ENCODE data around the gene DNAI4. TPM values are rescaled to one million over a fixed set of nuclear protein-coding genes. Genes with fewer than 3 reads are reported as not detected.

Gene DNAI4
- total and polyA plus RNA-seq, 2 experiments from 2014 or later: 2.9 to 5.9 TPM

DNA sequence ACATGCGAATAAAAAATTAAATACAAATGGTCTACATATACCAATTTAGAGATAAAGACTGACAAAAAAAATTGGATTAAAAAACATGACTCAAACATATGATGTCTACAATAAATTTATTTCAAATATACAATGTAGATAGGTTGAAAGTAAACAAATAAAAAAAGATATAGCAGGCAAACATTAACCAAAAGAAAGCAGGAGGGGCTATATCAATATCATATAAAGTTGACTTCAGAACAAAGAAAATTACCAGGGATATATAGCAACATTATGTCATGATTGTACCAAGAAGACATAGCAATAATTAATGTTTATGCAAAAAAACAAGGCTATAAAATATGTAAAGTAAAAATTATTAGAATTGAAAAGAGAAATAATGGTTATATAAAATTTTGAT is 73.7 kb downstream of the DNAI4 start:
- WGBS (ENCODE audit: low lambda C conversion rate, missing lambda C conversion rate): 100% methylated on average over 1 of the region's 1 CpG
- Histone ChIP-seq H3K4me1 (ENCODE audit: insufficient read depth) (no peaks in the 10 kb centered on the region), H3K9me2 (replicated peaks; ENCODE audit: insufficient read depth) (no peaks in the 10 kb centered on the region), H3K27me3 (no peaks in the 10 kb centered on the region), H3K4me3 (no peak overlapping the region), H2AFZ (no peak overlapping the region), H3K27ac (no peak overlapping the region), H3K36me3 (replicated peaks; ENCODE audit: insufficient read depth, low read depth) (no peaks in the 10 kb centered on the region), H3K4me2 (no peak overlapping the region), H3K9me3 (ENCODE audit: low read depth) (no peaks in the 10 kb centered on the region), H4K20me1 (ENCODE audit: insufficient read depth, poor library complexity, severe bottlenecking) (no peaks in the 10 kb centered on the region), H3K79me2 (no peaks in the 10 kb centered on the region)
- no peak for DNase-seq (ENCODE audit: low spot score)
- no peak for TF ChIP-seq EZH2phosphoT487 (IDR thresholded peaks at IDR 0.05; ENCODE audit: low read depth, severe bottlenecking, unreplicated experiment)
- TF ChIP-seq, protein P1, sequence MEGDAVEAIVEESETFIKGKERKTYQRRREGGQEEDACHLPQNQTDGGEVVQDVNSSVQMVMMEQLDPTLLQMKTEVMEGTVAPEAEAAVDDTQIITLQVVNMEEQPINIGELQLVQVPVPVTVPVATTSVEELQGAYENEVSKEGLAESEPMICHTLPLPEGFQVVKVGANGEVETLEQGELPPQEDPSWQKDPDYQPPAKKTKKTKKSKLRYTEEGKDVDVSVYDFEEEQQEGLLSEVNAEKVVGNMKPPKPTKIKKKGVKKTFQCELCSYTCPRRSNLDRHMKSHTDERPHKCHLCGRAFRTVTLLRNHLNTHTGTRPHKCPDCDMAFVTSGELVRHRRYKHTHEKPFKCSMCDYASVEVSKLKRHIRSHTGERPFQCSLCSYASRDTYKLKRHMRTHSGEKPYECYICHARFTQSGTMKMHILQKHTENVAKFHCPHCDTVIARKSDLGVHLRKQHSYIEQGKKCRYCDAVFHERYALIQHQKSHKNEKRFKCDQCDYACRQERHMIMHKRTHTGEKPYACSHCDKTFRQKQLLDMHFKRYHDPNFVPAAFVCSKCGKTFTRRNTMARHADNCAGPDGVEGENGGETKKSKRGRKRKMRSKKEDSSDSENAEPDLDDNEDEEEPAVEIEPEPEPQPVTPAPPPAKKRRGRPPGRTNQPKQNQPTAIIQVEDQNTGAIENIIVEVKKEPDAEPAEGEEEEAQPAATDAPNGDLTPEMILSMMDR (IDR thresholded peaks at IDR 0.05; ENCODE audit: poor library complexity): no peak
- TF ChIP-seq EZH2 (IDR thresholded peaks at IDR 0.05; ENCODE audit: borderline replicate concordance): no peak

DNA sequence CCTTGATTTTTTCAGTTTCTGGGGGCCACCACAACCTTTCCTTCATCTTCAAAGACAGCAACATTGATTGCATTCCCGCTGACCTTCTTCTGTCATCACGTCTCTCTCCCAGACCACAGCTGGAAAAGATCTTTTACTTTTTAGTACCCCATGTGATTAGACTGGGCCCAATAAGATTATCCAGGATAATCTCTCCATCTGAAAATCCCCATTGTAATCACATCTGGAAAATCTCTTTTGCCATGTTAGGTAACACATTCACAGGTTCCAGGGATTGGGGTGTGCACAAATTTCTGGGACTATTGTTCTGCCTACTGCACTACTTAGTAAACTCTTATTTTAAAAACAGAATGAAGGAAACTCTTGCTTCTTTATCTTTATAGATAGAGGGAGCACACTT is 76.5 kb downstream of the DNAI4 start:
- DNase-seq (ENCODE audit: low spot score): no peak
- Histone ChIP-seq H3K79me2 (no peaks in the 10 kb centered on the region), H2AFZ (no peak overlapping the region), H4K20me1 (ENCODE audit: insufficient read depth, poor library complexity, severe bottlenecking) (no peaks in the 10 kb centered on the region), H3K27ac (no peak overlapping the region), H3K4me1 (ENCODE audit: insufficient read depth) (no peaks in the 10 kb centered on the region), H3K4me3 (no peak overlapping the region), H3K9me2 (replicated peaks; ENCODE audit: insufficient read depth) (no peaks in the 10 kb centered on the region), H3K9me3 (ENCODE audit: low read depth) (no peaks in the 10 kb centered on the region), H3K4me2 (no peak overlapping the region), H3K36me3 (replicated peaks; ENCODE audit: insufficient read depth, low read depth) (no peaks in the 10 kb centered on the region), H3K27me3 (no peaks in the 10 kb centered on the region)
- no peak for TF ChIP-seq EZH2phosphoT487 (IDR thresholded peaks at IDR 0.05; ENCODE audit: low read depth, severe bottlenecking, unreplicated experiment)
- no peak for TF ChIP-seq EZH2 (IDR thresholded peaks at IDR 0.05; ENCODE audit: borderline replicate concordance)
- TF ChIP-seq, protein P1 (IDR thresholded peaks at IDR 0.05; ENCODE audit: poor library complexity): no peak
- WGBS (ENCODE audit: low lambda C conversion rate, missing lambda C conversion rate): 47% methylated on average over 2 of the region's 2 CpGs

DNA sequence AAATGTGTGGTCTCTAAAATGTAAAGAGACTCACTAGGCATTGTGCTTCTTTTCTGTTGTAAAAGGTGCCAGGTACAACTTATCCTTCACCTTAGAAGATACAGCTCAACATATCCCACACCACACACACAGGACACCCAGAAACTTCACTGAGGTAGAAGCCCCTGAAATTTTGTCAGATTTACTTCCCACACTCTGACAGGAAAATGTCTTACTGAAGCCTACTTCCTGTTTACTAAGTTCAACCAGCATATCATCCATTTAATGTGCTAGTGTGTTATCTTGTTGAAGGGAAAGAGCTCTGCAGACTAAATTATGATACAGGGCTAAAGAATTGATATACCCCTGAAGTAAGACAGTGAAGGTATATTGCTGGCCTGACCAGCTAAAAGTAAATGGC is 83.7 kb downstream of the DNAI4 start:
- no peaks in the 10 kb centered on the region for H3K9me2 ChIP-seq (replicated peaks; ENCODE audit: insufficient read depth)
- no peak overlapping the region for H3K27ac ChIP-seq
- no peak overlapping the region for H3K4me3 ChIP-seq
- TF ChIP-seq, protein P1 (IDR thresholded peaks at IDR 0.05; ENCODE audit: poor library complexity): no peak
- TF ChIP-seq EZH2 (IDR thresholded peaks at IDR 0.05; ENCODE audit: borderline replicate concordance): no peak
- no peak for TF ChIP-seq EZH2phosphoT487 (IDR thresholded peaks at IDR 0.05; ENCODE audit: low read depth, severe bottlenecking, unreplicated experiment)
- no peak for DNase-seq (ENCODE audit: low spot score)
- no peaks in the 10 kb centered on the region for H3K4me1 ChIP-seq (ENCODE audit: insufficient read depth)
- H2AFZ ChIP-seq: no peak overlapping the region
- H3K4me2 ChIP-seq: no peak overlapping the region
- no peaks in the 10 kb centered on the region for H3K9me3 ChIP-seq (ENCODE audit: low read depth)
- H3K27me3 ChIP-seq: no peaks in the 10 kb centered on the region
- no peaks in the 10 kb centered on the region for H3K79me2 ChIP-seq
- H4K20me1 ChIP-seq (ENCODE audit: insufficient read depth, poor library complexity, severe bottlenecking): no peaks in the 10 kb centered on the region
- H3K36me3 ChIP-seq (replicated peaks; ENCODE audit: insufficient read depth, low read depth): no peaks in the 10 kb centered on the region

GRCh38 chr1:66834926-66835325 is 89.7 kb downstream of the DNAI4 start:
- H3K4me1 ChIP-seq (ENCODE audit: insufficient read depth): no peaks in the 10 kb centered on the region
- H4K20me1 ChIP-seq (ENCODE audit: insufficient read depth, poor library complexity, severe bottlenecking): no peaks in the 10 kb centered on the region
- H3K27me3 ChIP-seq: no peaks in the 10 kb centered on the region
- no peaks in the 10 kb centered on the region for H3K79me2 ChIP-seq
- no peaks in the 10 kb centered on the region for H3K36me3 ChIP-seq (replicated peaks; ENCODE audit: insufficient read depth, low read depth)
- H3K4me3 ChIP-seq: no peak overlapping the region
- no peak overlapping the region for H3K4me2 ChIP-seq
- H3K27ac ChIP-seq: no peak overlapping the region
- no peaks in the 10 kb centered on the region for H3K9me3 ChIP-seq (ENCODE audit: low read depth)
- no peak overlapping the region for H2AFZ ChIP-seq
- TF ChIP-seq, protein P1 (IDR thresholded peaks at IDR 0.05; ENCODE audit: poor library complexity): no peak
- no peaks in the 10 kb centered on the region for H3K9me2 ChIP-seq (replicated peaks; ENCODE audit: insufficient read depth)
- no peak for DNase-seq (ENCODE audit: low spot score)
